ENCODE measurements around the gene VPS13C.

DNA sequence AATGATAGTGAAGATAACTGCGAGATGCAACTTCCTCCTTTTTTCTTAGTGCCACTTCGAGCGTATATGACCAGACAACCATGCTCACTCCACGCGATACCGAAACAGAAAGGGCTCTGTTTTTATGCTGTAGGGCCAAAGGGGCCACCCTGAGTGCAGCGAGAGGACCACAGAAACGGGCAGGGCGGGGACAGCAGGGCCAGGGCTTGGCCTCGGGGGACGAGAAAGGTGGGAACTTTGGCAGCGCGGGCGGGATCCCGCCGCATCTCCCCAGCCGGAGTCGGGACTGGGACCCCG is 483 bp downstream of the VPS13C start:
- TF ChIP-seq, protein P1, sequence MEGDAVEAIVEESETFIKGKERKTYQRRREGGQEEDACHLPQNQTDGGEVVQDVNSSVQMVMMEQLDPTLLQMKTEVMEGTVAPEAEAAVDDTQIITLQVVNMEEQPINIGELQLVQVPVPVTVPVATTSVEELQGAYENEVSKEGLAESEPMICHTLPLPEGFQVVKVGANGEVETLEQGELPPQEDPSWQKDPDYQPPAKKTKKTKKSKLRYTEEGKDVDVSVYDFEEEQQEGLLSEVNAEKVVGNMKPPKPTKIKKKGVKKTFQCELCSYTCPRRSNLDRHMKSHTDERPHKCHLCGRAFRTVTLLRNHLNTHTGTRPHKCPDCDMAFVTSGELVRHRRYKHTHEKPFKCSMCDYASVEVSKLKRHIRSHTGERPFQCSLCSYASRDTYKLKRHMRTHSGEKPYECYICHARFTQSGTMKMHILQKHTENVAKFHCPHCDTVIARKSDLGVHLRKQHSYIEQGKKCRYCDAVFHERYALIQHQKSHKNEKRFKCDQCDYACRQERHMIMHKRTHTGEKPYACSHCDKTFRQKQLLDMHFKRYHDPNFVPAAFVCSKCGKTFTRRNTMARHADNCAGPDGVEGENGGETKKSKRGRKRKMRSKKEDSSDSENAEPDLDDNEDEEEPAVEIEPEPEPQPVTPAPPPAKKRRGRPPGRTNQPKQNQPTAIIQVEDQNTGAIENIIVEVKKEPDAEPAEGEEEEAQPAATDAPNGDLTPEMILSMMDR (IDR thresholded peaks at IDR 0.05): no peak
- TF ChIP-seq POLR2A (IDR thresholded peaks at IDR 0.05): no peak

Data from esophagus squamous epithelium (tissue), 4 donors.